Upper lobe of right lung (tissue), 1 donor: Measurements from ENCODE around the gene CCDC12. TPM values are rescaled to one million over a fixed set of nuclear protein-coding genes. Genes with fewer than 3 reads are reported as not detected.

ENCODE experiments used
- ATAC-seq: fragments of 200-7000 bp; cut with Tn5 transposase; one replicate; pipeline ENCODE4 v1.9.1; 2020; ENCODE audit warnings: mild to moderate bottlenecking, moderate library complexity
- DNase-seq: peaks from one replicate; pipeline ENCODE4 v3.0.0-alpha.2; 2020
- H3K27ac ChIP-seq: fragments of 200-600 bp; one replicate; pipeline ENCODE4 v1.8.0; 2022
- H3K27me3 ChIP-seq: fragments of 200-600 bp; one replicate; pipeline ENCODE4 v1.8.0; 2022; ENCODE audit warnings: mild to moderate bottlenecking
- H3K36me3 ChIP-seq: fragments of 200-600 bp; one replicate; pipeline ENCODE4 v1.8.0; 2022
- H3K4me1 ChIP-seq: fragments of 200-600 bp; one replicate; pipeline ENCODE4 v1.8.0; 2022
- H3K4me3 ChIP-seq: fragments of 200-600 bp; one replicate; pipeline ENCODE4 v1.8.0; 2022; ENCODE audit warnings: mild to moderate bottlenecking
- H3K9me3 ChIP-seq: fragments of 200-600 bp; one replicate; pipeline ENCODE4 v1.8.0; 2022
- CTCF ChIP-seq: fragments of 200-600 bp; IDR thresholded peaks from one replicate; pipeline ENCODE4 v1.8.0; 2022; ENCODE audit warnings: antibody characterized with exemption
- intact Hi-C: fragments of 100-400 bp; cut with DNase I; formaldehyde crosslinking; loops from one replicate; pipeline ENCODE4 v1.11.0; 2022
- total RNA-seq: library from RNA; stranded (reverse); fragmentation: NEBNext Ultra II Directional; extraction: Animal tissue kit (Norgen Biotek cat#: 25700); gene quantifications from one replicate; pipeline ENCODE4 v1.2.1, GENCODE V29; 2021
- donor health status: DM: no; HTN: yes; CAD: no; lungs with severe emphysema.

CCDC12 gene
- total RNA-seq, 1 donor from 2014 or later = 42.1 TPM

- Histone ChIP-seq H3K4me1 (peaks cover 54% of the 10 kb centered on the region), H3K27ac (peak overlapping the region; percentile 51)
- peak; percentile 55 for ATAC-seq
Measured at GRCh38 chr3:46926039-46926438, 50.5 kb downstream of the CCDC12 start.

GRCh38 chr3:46925585-46925934 lies 51.0 kb downstream of the CCDC12 start:
- Histone ChIP-seq H3K9me3 (no peaks in the 10 kb centered on the region), H3K27me3 (no peaks in the 10 kb centered on the region), H3K4me1 (peaks cover 50% of the 10 kb centered on the region), H3K36me3 (peaks cover 63% of the 10 kb centered on the region), H3K27ac (peak overlapping the region; percentile 51), H3K4me3 (no peak overlapping the region)
- intact Hi-C loops = no loop called here
- TF ChIP-seq CTCF = no peak
- no peak for ATAC-seq
- peak; percentile 68 for DNase-seq

More at GRCh38 chr3:46926039-46926438, 50.5 kb downstream of the CCDC12 start:
- H3K27me3 ChIP-seq = no peaks in the 10 kb centered on the region
- peak; percentile 82 for DNase-seq
- no peaks in the 10 kb centered on the region for H3K9me3 ChIP-seq
- H3K4me3 ChIP-seq = no peak overlapping the region
- intact Hi-C loops = no loop called here
- TF ChIP-seq CTCF = no peak
- peaks cover 59% of the 10 kb centered on the region for H3K36me3 ChIP-seq

GRCh38 chr3:46924921-46925584 lies 51.5 kb downstream of the CCDC12 start:
- intact Hi-C loops = loop anchor here (5.0 kb wide), 1 partner anchor 72 kb away; no protein-coding TSS in a partner anchor
- no peak for ATAC-seq

GRCh38 chr3:46923559-46924350 lies 52.8 kb downstream of the CCDC12 start:
- ATAC-seq = peak; percentile 56
- Histone ChIP-seq H3K9me3 (no peaks in the 10 kb centered on the region), H3K4me3 (no peak overlapping the region), H3K4me1 (peaks cover 32% of the 10 kb centered on the region), H3K27me3 (no peaks in the 10 kb centered on the region), H3K27ac (no peak overlapping the region), H3K36me3 (peaks cover 81% of the 10 kb centered on the region)
- TF ChIP-seq CTCF = peak; percentile 64
- intact Hi-C loops = loop anchor here (5.0 kb wide), 1 partner anchor 74 kb away; no protein-coding TSS in a partner anchor
- peak; percentile 72 for DNase-seq

More at GRCh38 chr3:46924921-46925584, 51.5 kb downstream of the CCDC12 start:
- Histone ChIP-seq H3K9me3 (no peaks in the 10 kb centered on the region), H3K27me3 (no peaks in the 10 kb centered on the region), H3K4me3 (no peak overlapping the region), H3K4me1 (peaks cover 45% of the 10 kb centered on the region), H3K36me3 (peaks cover 68% of the 10 kb centered on the region), H3K27ac (no peak overlapping the region)
- DNase-seq = no peak
- TF ChIP-seq CTCF = no peak

GRCh38 chr3:46922871-46923558 lies 53.5 kb downstream of the CCDC12 start:
- Histone ChIP-seq H3K36me3 (peaks cover 89% of the 10 kb centered on the region), H3K4me3 (no peak overlapping the region), H3K4me1 (peaks cover 27% of the 10 kb centered on the region), H3K9me3 (no peaks in the 10 kb centered on the region), H3K27ac (no peak overlapping the region), H3K27me3 (no peaks in the 10 kb centered on the region)
- intact Hi-C loops = loop anchor here (5.0 kb wide), 1 partner anchor 74 kb away; no protein-coding TSS in a partner anchor
- no peak for TF ChIP-seq CTCF
- ATAC-seq (no peak), DNase-seq (no peak)
